ENCODE results near the gene HSPA12A. TPM values are rescaled to one million over a fixed set of nuclear protein-coding genes. Genes with fewer than 3 reads are reported as not detected.

The HSPA12A gene
- total RNA-seq, 4 donors from 2014 or later = 16.4 to 24.5 (median 22.2) TPM

- peaks cover 0 to 6% (median 0%) of the 10 kb centered on the region in 4 donors for H3K27me3 ChIP-seq
- H3K4me1 ChIP-seq = peaks cover 5 to 46% (median 32%) of the 10 kb centered on the region in 4 donors
- no peaks in the 10 kb centered on the region for H3K9me3 ChIP-seq
- intact Hi-C loops (cut with DNase I) = loop anchor here (5.0 kb wide), 1 partner anchor 43 kb away; no protein-coding TSS in a partner anchor
- H3K4me3 ChIP-seq = no peak overlapping the region
- no peak overlapping the region for H3K27ac ChIP-seq (replicated peaks in 1 of 4)
- no peaks in the 10 kb centered on the region for H3K36me3 ChIP-seq
- TF ChIP-seq EP300 (IDR thresholded peaks at IDR 0.05) (no peak), POLR2AphosphoS5 (IDR thresholded peaks at IDR 0.05) (no peak), CTCF (IDR thresholded peaks at IDR 0.05) (no peak), POLR2A (IDR thresholded peaks at IDR 0.05; ENCODE audit: low read depth) (no peak)
- WGBS = 97% methylated on average over 12 of the region's 12 CpGs
- DNase-seq (ENCODE audit: extremely low spot score) = no peak
Observed at GRCh38 chr10:116744163-116744753, 1.9 kb upstream of the HSPA12A start.

- Histone ChIP-seq H3K36me3 (no peaks in the 10 kb centered on the region), H3K4me1 (peaks cover 5 to 52% (median 35%) of the 10 kb centered on the region in 4 donors), H3K9me3 (no peaks in the 10 kb centered on the region), H3K27ac (replicated peaks in 1 of 4) (peak overlapping the region; percentile 96 to 99 (median 98)), H3K27me3 (peaks cover 0 to 6% (median 0%) of the 10 kb centered on the region in 4 donors), H3K4me3 (peak overlapping the region; percentile 93 to 98 (median 96))
- WGBS = 43% methylated on average over 24 of the region's 24 CpGs
- intact Hi-C loops (cut with DNase I) = loop anchor here (5.0 kb wide), 1 partner anchor 44 kb away; no protein-coding TSS in a partner anchor
- no peak for DNase-seq (ENCODE audit: extremely low spot score)
- TF ChIP-seq EP300 (IDR thresholded peaks at IDR 0.05) (no peak), POLR2AphosphoS5 (IDR thresholded peaks at IDR 0.05) (peak in 1 of 2 donors; percentile 13)
Observed at GRCh38 chr10:116743266-116744064, 1.1 kb upstream of the HSPA12A start.

- H3K4me3 ChIP-seq = peak overlapping the region; percentile 93 to 98 (median 96)
- peak overlapping the region; percentile 96 to 99 (median 98) for H3K27ac ChIP-seq (replicated peaks in 1 of 4)
- no peaks in the 10 kb centered on the region for H3K9me3 ChIP-seq
- intact Hi-C loops (cut with DNase I) = loop anchor here (5.0 kb wide), 1 partner anchor 46 kb away; no protein-coding TSS in a partner anchor
- H3K27me3 ChIP-seq = peaks cover 0 to 6% (median 0%) of the 10 kb centered on the region in 4 donors
- peaks cover 5 to 39% (median 31%) of the 10 kb centered on the region in 4 donors for H3K4me1 ChIP-seq
- WGBS = under 1% methylated on average over 30 of the region's 93 CpGs
- TF ChIP-seq EP300 (IDR thresholded peaks at IDR 0.05) (no peak), POLR2AphosphoS5 (IDR thresholded peaks at IDR 0.05) (no peak), CTCF (IDR thresholded peaks at IDR 0.05) (peak in 1 of 3 experiments; percentile 10), POLR2A (IDR thresholded peaks at IDR 0.05; ENCODE audit: low read depth) (no peak)
- no peaks in the 10 kb centered on the region for H3K36me3 ChIP-seq
- no peak for DNase-seq (ENCODE audit: extremely low spot score)
Observed at GRCh38 chr10:116741391-116742351, 695 bp downstream of the HSPA12A start.

- Histone ChIP-seq H3K4me3 (peak overlapping the region; percentile 93 to 98 (median 96)), H3K9me3 (no peaks in the 10 kb centered on the region), H3K27ac (replicated peaks in 1 of 4) (peak overlapping the region; percentile 96 to 99 (median 98)), H3K36me3 (no peaks in the 10 kb centered on the region), H3K27me3 (peaks cover 0 to 6% (median 0%) of the 10 kb centered on the region in 4 donors), H3K4me1 (peaks cover 5 to 39% (median 30%) of the 10 kb centered on the region in 4 donors)
- WGBS = 52% methylated on average over 5 of the region's 13 CpGs
- intact Hi-C loops (cut with DNase I) = loop anchor here (5.0 kb wide), 1 partner anchor 46 kb away; no protein-coding TSS in a partner anchor
- TF ChIP-seq POLR2A (IDR thresholded peaks at IDR 0.05; ENCODE audit: low read depth) (no peak), EP300 (IDR thresholded peaks at IDR 0.05) (no peak), POLR2AphosphoS5 (IDR thresholded peaks at IDR 0.05) (no peak), CTCF (IDR thresholded peaks at IDR 0.05) (no peak)
- no peak for DNase-seq (ENCODE audit: extremely low spot score)
Observed at GRCh38 chr10:116740971-116741370, 1.4 kb downstream of the HSPA12A start.

Measured in esophagus muscularis mucosa (tissue), 4 donors.